Prostate gland (tissue), 2 donors: ENCODE results near the gene PNO1.

ENCODE experiments used
- POLR2A ChIP-seq: fragments of 450-650 bp; IDR thresholded peaks from one replicate; pipeline ENCODE4 v1.6.1; 2016; ENCODE audit warnings: antibody characterized with exemption, mild to moderate bottlenecking
- POLR2AphosphoS5 ChIP-seq: sonication (generic); formaldehyde crosslinking; IDR thresholded peaks from one replicate; pipeline ENCODE4 v1.6.1; 2017; ENCODE audit warnings: antibody characterized with exemption
- TF ChIP-seq, protein P1 (sequence below), 4 experiments: fragments of 200-600 bp in 2 of 4; fragments of 450-650 bp in 2 of 4; sonication (generic) in 2 of 4; IDR thresholded peaks; 1 replicate in 3 of 4; 2 replicates in 1 of 4; pipeline ENCODE4 v1.5.1; 2016 to 2019; ENCODE audit warnings: antibody characterized with exemption in 4 of 4, mild to moderate bottlenecking in 2 of 4, moderate library complexity in 2 of 4

DNA sequence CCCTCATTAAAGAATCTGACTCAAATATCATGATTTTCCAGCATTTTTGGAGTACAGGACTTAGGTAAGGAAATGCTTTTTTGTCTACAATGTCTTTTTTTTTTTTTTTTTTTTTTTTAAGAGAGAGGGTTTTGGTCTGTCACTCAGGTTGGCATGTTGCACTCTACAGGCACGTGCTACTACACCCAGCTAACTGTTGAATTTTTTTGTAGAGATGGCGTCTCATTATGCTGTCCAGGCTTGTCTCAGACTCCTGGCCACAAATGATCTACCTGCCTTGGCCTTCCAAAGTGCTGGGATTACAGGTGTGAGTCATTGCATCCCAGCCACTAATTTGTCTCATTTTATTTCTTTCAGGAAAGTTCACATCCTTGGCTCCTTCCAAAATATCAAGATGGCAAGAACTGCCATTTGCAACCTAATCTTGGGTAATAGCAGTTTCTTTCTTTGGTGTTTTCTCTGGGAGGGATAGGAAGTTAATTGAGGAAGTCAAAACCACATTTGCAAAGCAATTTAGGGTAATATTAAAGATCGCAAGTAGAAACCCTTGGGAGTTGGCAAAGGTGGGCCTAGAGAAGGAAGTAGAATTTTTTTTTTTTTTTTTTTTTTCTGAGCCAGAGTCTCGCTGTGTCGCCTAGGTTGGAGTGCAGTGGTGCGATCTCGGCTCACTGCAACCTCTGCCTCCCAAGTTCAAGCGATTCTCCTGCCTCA is 15.5 kb downstream of the PNO1 start:
- TF ChIP-seq, protein P1, sequence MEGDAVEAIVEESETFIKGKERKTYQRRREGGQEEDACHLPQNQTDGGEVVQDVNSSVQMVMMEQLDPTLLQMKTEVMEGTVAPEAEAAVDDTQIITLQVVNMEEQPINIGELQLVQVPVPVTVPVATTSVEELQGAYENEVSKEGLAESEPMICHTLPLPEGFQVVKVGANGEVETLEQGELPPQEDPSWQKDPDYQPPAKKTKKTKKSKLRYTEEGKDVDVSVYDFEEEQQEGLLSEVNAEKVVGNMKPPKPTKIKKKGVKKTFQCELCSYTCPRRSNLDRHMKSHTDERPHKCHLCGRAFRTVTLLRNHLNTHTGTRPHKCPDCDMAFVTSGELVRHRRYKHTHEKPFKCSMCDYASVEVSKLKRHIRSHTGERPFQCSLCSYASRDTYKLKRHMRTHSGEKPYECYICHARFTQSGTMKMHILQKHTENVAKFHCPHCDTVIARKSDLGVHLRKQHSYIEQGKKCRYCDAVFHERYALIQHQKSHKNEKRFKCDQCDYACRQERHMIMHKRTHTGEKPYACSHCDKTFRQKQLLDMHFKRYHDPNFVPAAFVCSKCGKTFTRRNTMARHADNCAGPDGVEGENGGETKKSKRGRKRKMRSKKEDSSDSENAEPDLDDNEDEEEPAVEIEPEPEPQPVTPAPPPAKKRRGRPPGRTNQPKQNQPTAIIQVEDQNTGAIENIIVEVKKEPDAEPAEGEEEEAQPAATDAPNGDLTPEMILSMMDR (IDR thresholded peaks at IDR 0.05): no peak
- no peak for TF ChIP-seq POLR2A
- TF ChIP-seq POLR2AphosphoS5: no peak
